Keratinocyte (primary cell): ENCODE data around the gene TMEM19. TPM values are rescaled to one million over a fixed set of nuclear protein-coding genes. Genes with fewer than 3 reads are reported as not detected.

ENCODE experiments used
- DNase-seq: peaks from one replicate; pipeline ENCODE4 v3.0.0-alpha.2; 2011; ENCODE audit warnings: low read depth, missing footprints, low spot score
- FAIRE-seq: peaks from 2 replicates; lab custom pipeline; 2011; peaks lifted over from hg19 to GRCh38; lab: Jason Lieb, UNC
- H2AFZ ChIP-seq: 2 replicates; pipeline ENCODE4 v1.6.0; 2012; ENCODE audit warnings: low read length, control low read depth, inconsistent platforms; ENCODE audit not compliant: control insufficient read depth
- H3K27ac ChIP-seq: 2 replicates; pipeline ENCODE4 v1.5.1; 2011; ENCODE audit warnings: low read length; ENCODE audit not compliant: control insufficient read depth, insufficient read depth
- H3K27me3 ChIP-seq: 3 replicates; pipeline ENCODE4 v1.6.0; 2011; ENCODE audit warnings: low read length; ENCODE audit not compliant: control insufficient read depth, insufficient read depth; ENCODE audit errors: extremely low read depth
- H3K36me3 ChIP-seq, 2 experiments: 2 replicates in 1 of 2; 3 replicates in 1 of 2; pipeline ENCODE4 v1.5.1; 2011; ENCODE audit warnings: low read length in 2 of 2, mild to moderate bottlenecking in 1 of 2; ENCODE audit not compliant: control insufficient read depth in 2 of 2, insufficient read depth in 2 of 2; ENCODE audit errors: extremely low read depth in 1 of 2
- H3K4me1 ChIP-seq: 3 replicates; pipeline ENCODE4 v1.5.1; 2011; ENCODE audit warnings: low read length; ENCODE audit not compliant: control insufficient read depth, insufficient read depth; ENCODE audit errors: extremely low read depth
- H3K4me2 ChIP-seq: 3 replicates; pipeline ENCODE4 v1.6.0; 2011; ENCODE audit warnings: low read depth, low read length; ENCODE audit not compliant: control insufficient read depth, insufficient read depth; ENCODE audit errors: extremely low read depth
- H3K4me3 ChIP-seq, 3 experiments: fragments of 200-600 bp in 1 of 3; sonication (generic) in 1 of 3; 2 replicates in 2 of 3; 3 replicates in 1 of 3; pipeline ENCODE4 v1.5.1; 2011 to 2016; ENCODE audit warnings: low read length in 3 of 3, mild to moderate bottlenecking in 3 of 3, control low read depth in 2 of 3, inconsistent platforms in 1 of 3, low read depth in 1 of 3, mixed read lengths in 1 of 3, mixed run types in 1 of 3, moderate library complexity in 1 of 3; ENCODE audit not compliant: control insufficient read depth in 2 of 3, insufficient read depth in 2 of 3; ENCODE audit errors: extremely low read depth in 1 of 3
- H3K79me2 ChIP-seq: 2 replicates; pipeline ENCODE4 v1.6.0; 2012; ENCODE audit warnings: low read length; ENCODE audit not compliant: control insufficient read depth, insufficient read depth
- H3K9ac ChIP-seq: 3 replicates; pipeline ENCODE4 v1.6.0; 2011; ENCODE audit warnings: low read length; ENCODE audit not compliant: control insufficient read depth, insufficient read depth; ENCODE audit errors: extremely low read depth
- H3K9me1 ChIP-seq: 3 replicates; pipeline ENCODE4 v1.6.0; 2011; ENCODE audit warnings: low read length; ENCODE audit not compliant: control insufficient read depth, insufficient read depth; ENCODE audit errors: extremely low read depth
- H3K9me3 ChIP-seq: 2 replicates; pipeline ENCODE4 v1.5.1; 2012; ENCODE audit warnings: low read depth, low read length; ENCODE audit not compliant: control insufficient read depth
- H4K20me1 ChIP-seq: 3 replicates; pipeline ENCODE4 v1.6.0; 2011; ENCODE audit warnings: low read length; ENCODE audit not compliant: control insufficient read depth, insufficient read depth; ENCODE audit errors: extremely low read depth
- CTCF ChIP-seq, 3 experiments: IDR thresholded peaks in 1 of 3; conservative IDR thresholded peaks in 1 of 3; optimal IDR thresholded peaks in 1 of 3; 2 replicates in 2 of 3; 3 replicates in 1 of 3; pipeline versions ENCODE3 to v1.5.1; 2011; ENCODE audit warnings: low read length in 3 of 3, mild to moderate bottlenecking in 3 of 3, moderate library complexity in 2 of 3, control low read depth in 1 of 3, inconsistent platforms in 1 of 3; ENCODE audit not compliant: insufficient read depth in 2 of 3; ENCODE audit errors: extremely low read depth in 1 of 3
- EZH2 ChIP-seq: IDR thresholded peaks from one replicate; pipeline ENCODE4 v1.6.1; 2012; ENCODE audit warnings: inconsistent platforms, mild to moderate bottlenecking, low read length, moderate library complexity
- dilution Hi-C: fragments of 300-500 bp; cut with MboI; formaldehyde crosslinking; loops from one replicate; pipeline ENCODE4 v1.7.0; 2020; ENCODE audit warnings: low sequenced_read_pairs; ENCODE audit not compliant: extremely low pct_ligation_motif_present
- polyA plus RNA-seq, 5 experiments: library from polyadenylated mRNA; depleted of rRNA in 3 of 5; stranded (reverse) in 3 of 5; stranded (forward) in 1 of 5; unstranded in 1 of 5; fragments of >200 nt; gene quantifications; 1 replicate in 1 of 5; 2 replicates in 3 of 5; 3 replicates in 1 of 5; pipeline versions ENCODE4 v1.2.1 to v1.2.3, GENCODE V29; 2011 to 2012; ENCODE audit warnings: missing spikeins in 2 of 5, low read depth in 1 of 5, low replicate concordance in 1 of 5

TMEM19 gene
- polyA plus RNA-seq, 1 donor (not counting 4 experiments of a cell fraction or from before 2014, with no cell fraction given), result 38.8 TPM

- no peaks in the 10 kb centered on the region for H3K9me1 ChIP-seq
- H2AFZ ChIP-seq, result no peak overlapping the region
- FAIRE-seq (no peak), DNase-seq (no peak)
- no peaks in the 10 kb centered on the region for H4K20me1 ChIP-seq
- H3K27ac ChIP-seq, result no peak overlapping the region
- dilution Hi-C loops, result no loop called here
- H3K27me3 ChIP-seq, result no peaks in the 10 kb centered on the region
- no peak for TF ChIP-seq CTCF (optimal IDR thresholded peaks at IDR 0.05 in 1 of 3, IDR thresholded peaks at IDR 0.05 in 1 of 3, conservative IDR thresholded peaks at IDR 0.05 in 1 of 3; ENCODE audit: extremely low read depth in 1 of 3, insufficient read depth in 2 of 3, low read length in 3 of 3)
- no peak for TF ChIP-seq EZH2
- no peak overlapping the region for H3K4me3 ChIP-seq
- H3K36me3 ChIP-seq, result no peaks in the 10 kb centered on the region
- H3K79me2 ChIP-seq, result no peaks in the 10 kb centered on the region
- no peaks in the 10 kb centered on the region for H3K4me1 ChIP-seq
- no peak overlapping the region for H3K4me2 ChIP-seq
- no peaks in the 10 kb centered on the region for H3K9me3 ChIP-seq
- H3K9ac ChIP-seq, result no peak overlapping the region
These were observed 42.1 kb downstream of the TMEM19 start for GRCh38 chr12:71727958-71728357.

GRCh38 chr12:71730936-71731335 is 45.1 kb downstream of the TMEM19 start:
- dilution Hi-C loops, result no loop called here
- Histone ChIP-seq H3K27ac (no peak overlapping the region), H4K20me1 (no peaks in the 10 kb centered on the region), H3K9ac (no peak overlapping the region), H3K79me2 (no peaks in the 10 kb centered on the region), H3K9me1 (no peaks in the 10 kb centered on the region), H3K4me3 (no peak overlapping the region), H3K4me2 (no peak overlapping the region), H3K4me1 (no peaks in the 10 kb centered on the region), H3K36me3 (no peaks in the 10 kb centered on the region), H3K9me3 (no peaks in the 10 kb centered on the region), H2AFZ (no peak overlapping the region), H3K27me3 (no peaks in the 10 kb centered on the region)
- FAIRE-seq (no peak), DNase-seq (no peak)
- TF ChIP-seq EZH2, result no peak
- no peak for TF ChIP-seq CTCF (optimal IDR thresholded peaks at IDR 0.05 in 1 of 3, IDR thresholded peaks at IDR 0.05 in 1 of 3, conservative IDR thresholded peaks at IDR 0.05 in 1 of 3; ENCODE audit: extremely low read depth in 1 of 3, insufficient read depth in 2 of 3, low read length in 3 of 3)
